Gastroesophageal sphincter (tissue), 4 donors: ENCODE results near the gene KRTAP5-1. TPM values are rescaled to one million over a fixed set of nuclear protein-coding genes. Genes with fewer than 3 reads are reported as not detected.

Experiments
- ATAC-seq: fragments of 150-250 bp; one replicate; pipeline ENCODE4 v1.9.1; 2016; ENCODE audit warnings: mild to moderate bottlenecking, moderate library complexity
- H3K27ac ChIP-seq, 4 donors: fragments of 200-600 bp; sonication (generic) in 3 of 4; 1 replicate in 3 of 4; 2 replicates in 1 of 4; pipeline ENCODE4 v1.5.1; 2016 to 2019
- H3K27me3 ChIP-seq: fragments of 200-600 bp; sonication (generic); one replicate; pipeline ENCODE4 v1.5.1; 2019
- H3K36me3 ChIP-seq, 2 donors: fragments of 200-600 bp; sonication (generic); one replicate each; pipeline ENCODE4 v1.5.1; 2019; ENCODE audit warnings: control low read depth in 1 of 2
- H3K4me1 ChIP-seq, 3 donors: fragments of 200-600 bp; sonication (generic); 1 replicate in 2 of 3; 2 replicates in 1 of 3; pipeline ENCODE4 v1.5.1; 2016 to 2019; ENCODE audit warnings: control low read depth in 2 of 3
- H3K4me3 ChIP-seq, 2 donors: fragments of 200-600 bp; sonication (generic); one replicate each; pipeline ENCODE4 v1.5.1; 2019; ENCODE audit warnings: mild to moderate bottlenecking in 1 of 2, moderate library complexity in 1 of 2
- H3K9me3 ChIP-seq, 3 donors: fragments of 200-600 bp; sonication (generic); one replicate each; pipeline ENCODE4 v1.5.1; 2017 to 2019; ENCODE audit warnings: control low read depth in 2 of 3
- EP300 ChIP-seq: sonication (generic); formaldehyde crosslinking; IDR thresholded peaks from one replicate; pipeline ENCODE4 v1.6.1; 2017; ENCODE audit warnings: antibody characterized with exemption, mild to moderate bottlenecking
- POLR2A ChIP-seq, 2 donors: fragments of 450-650 bp; IDR thresholded peaks; one replicate each; pipeline ENCODE4 v1.6.1; 2017; ENCODE audit warnings: antibody characterized with exemption in 2 of 2, mild to moderate bottlenecking in 2 of 2, moderate library complexity in 1 of 2
- POLR2AphosphoS5 ChIP-seq: sonication (generic); formaldehyde crosslinking; IDR thresholded peaks from one replicate; pipeline ENCODE4 v1.6.1; 2017; ENCODE audit warnings: antibody characterized with exemption
- WGBS, 2 donors: methylation state at CpG; one replicate each; pipeline ENCODE4 v1.1.5; 2018; ENCODE audit warnings: low coverage in 1 of 2; 5-methylcytosine and 5-hydroxymethylcytosine counted together
- total RNA-seq, 4 donors: library from RNA; depleted of rRNA; stranded (reverse); fragments of >200 nt; gene quantifications; one replicate each; pipeline ENCODE4 v1.1.0, GENCODE V29; 2016
- TF ChIP-seq, protein P1 (sequence below), 4 experiments: fragments of 200-600 bp in 2 of 4; fragments of 450-650 bp in 2 of 4; sonication (generic) in 1 of 4; IDR thresholded peaks; one replicate each; pipeline ENCODE4 v1.5.1; 2017 to 2019; ENCODE audit warnings: antibody characterized with exemption in 4 of 4, mild to moderate bottlenecking in 2 of 4, moderate library complexity in 2 of 4

Gene KRTAP5-1
- total RNA-seq, 4 donors from 2014 or later: not detected

DNA sequence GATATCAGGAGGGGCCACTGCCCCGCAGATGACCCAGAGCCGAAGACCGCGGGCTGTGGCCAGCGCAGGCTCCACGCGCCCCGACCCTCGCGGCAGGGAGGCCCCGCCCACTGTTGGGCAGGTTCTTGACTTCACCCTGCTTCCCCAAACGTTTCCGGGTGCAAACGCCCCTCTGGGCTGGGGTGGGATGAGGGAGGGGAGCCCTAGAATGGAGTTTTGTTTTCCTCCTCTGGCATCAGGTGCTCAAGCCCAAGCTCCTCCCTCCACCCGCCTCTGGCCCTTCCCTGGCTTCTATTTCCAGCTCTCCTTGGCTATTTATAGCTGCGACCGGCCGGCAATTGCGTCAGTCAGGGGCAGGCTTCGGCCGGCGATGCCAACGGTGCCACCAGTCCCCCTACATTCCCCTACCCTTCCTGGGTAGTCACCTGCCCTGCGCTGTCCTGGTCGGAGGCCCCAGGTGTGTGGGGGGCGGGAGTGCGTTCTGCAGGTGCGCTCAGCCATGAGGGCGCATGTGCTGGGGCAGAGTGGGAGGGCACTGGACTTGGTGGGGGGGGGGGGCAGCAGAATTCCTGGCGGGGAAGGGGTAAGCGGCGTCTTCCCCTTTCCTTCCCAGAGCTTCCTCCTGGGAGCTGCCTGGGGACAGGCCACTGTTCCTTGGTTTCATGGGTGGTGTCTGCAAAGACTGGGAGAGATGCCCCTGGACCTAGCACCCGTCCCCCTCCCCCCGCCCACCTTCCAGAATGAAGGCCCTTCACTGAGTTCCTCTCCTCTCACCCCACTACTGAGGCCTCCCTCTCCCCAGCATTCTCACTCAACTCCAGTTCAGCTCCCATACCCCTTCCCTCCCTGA is 36.6 kb downstream of the KRTAP5-1 start:
- ATAC-seq: peak; percentile 78
- peak overlapping the region in 1 of 2 donors; percentile 39 for H3K4me3 ChIP-seq
- peaks cover 0 to 48% (median 24%) of the 10 kb centered on the region in 3 donors for H3K4me1 ChIP-seq
- no peaks in the 10 kb centered on the region for H3K9me3 ChIP-seq
- TF ChIP-seq POLR2A (IDR thresholded peaks at IDR 0.05) (no peak), POLR2AphosphoS5 (peak; percentile 82), EP300 (peak; percentile 14)
- TF ChIP-seq, protein P1, sequence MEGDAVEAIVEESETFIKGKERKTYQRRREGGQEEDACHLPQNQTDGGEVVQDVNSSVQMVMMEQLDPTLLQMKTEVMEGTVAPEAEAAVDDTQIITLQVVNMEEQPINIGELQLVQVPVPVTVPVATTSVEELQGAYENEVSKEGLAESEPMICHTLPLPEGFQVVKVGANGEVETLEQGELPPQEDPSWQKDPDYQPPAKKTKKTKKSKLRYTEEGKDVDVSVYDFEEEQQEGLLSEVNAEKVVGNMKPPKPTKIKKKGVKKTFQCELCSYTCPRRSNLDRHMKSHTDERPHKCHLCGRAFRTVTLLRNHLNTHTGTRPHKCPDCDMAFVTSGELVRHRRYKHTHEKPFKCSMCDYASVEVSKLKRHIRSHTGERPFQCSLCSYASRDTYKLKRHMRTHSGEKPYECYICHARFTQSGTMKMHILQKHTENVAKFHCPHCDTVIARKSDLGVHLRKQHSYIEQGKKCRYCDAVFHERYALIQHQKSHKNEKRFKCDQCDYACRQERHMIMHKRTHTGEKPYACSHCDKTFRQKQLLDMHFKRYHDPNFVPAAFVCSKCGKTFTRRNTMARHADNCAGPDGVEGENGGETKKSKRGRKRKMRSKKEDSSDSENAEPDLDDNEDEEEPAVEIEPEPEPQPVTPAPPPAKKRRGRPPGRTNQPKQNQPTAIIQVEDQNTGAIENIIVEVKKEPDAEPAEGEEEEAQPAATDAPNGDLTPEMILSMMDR (IDR thresholded peaks at IDR 0.05): peak in 1 of 4 experiments; percentile 2
- peak overlapping the region in 3 of 4 donors; percentile 80 to 85 (median 83) for H3K27ac ChIP-seq
- WGBS, 2 donors: 5 to 11% methylated on average over 4 to 7 of the region's 34 CpGs
- peaks cover 47% of the 10 kb centered on the region for H3K27me3 ChIP-seq
- H3K36me3 ChIP-seq: no peaks in the 10 kb centered on the region

DNA sequence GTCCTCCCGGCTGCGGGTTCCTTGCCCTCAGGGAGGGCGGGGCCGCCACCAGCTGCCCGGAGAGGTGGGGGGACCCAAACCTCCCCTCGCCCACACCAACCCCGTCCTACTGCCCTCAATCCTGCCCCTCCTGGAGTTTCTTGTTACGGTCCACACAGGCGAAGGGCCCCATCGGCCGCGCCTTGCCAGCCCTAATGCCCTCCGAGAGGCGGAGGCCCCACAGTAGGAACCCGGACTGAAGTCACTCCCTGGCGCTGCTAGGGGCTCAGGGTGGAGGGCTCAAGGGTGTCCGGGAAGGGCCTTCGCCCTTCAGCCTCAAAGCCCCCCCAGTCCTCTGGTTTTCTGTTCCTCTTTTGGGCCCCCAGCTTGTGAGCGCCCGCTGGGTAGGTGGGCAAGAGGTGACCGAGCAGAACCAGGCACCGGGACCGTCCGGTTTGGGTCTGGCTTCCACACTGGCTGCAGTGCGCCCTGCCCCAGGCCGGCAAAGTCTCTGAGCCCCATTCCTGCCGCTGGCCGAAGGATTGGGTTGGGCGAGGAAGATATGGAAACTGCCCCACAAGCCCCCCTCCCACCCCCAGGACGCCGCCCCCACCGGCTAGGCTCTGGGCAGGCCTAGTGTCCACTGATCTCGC is 37.5 kb downstream of the KRTAP5-1 start:
- Histone ChIP-seq H3K4me1 (peaks cover 0 to 41% (median 24%) of the 10 kb centered on the region in 3 donors), H3K4me3 (peak overlapping the region in 1 of 2 donors; percentile 50), H3K9me3 (no peaks in the 10 kb centered on the region), H3K27ac (peak overlapping the region in 3 of 4 donors; percentile 80 to 85 (median 83)), H3K36me3 (no peaks in the 10 kb centered on the region), H3K27me3 (peaks cover 50% of the 10 kb centered on the region)
- 20% methylated on average over 1 of the region's 33 CpGs; no CpG with 5 or more reads in 1 of the 2 donors for WGBS, 2 donors
- peak; percentile 2 for ATAC-seq
- TF ChIP-seq POLR2A (IDR thresholded peaks at IDR 0.05): no peak
- no peak for TF ChIP-seq EP300
- TF ChIP-seq, protein P1 (IDR thresholded peaks at IDR 0.05): no peak
- no peak for TF ChIP-seq POLR2AphosphoS5

DNA sequence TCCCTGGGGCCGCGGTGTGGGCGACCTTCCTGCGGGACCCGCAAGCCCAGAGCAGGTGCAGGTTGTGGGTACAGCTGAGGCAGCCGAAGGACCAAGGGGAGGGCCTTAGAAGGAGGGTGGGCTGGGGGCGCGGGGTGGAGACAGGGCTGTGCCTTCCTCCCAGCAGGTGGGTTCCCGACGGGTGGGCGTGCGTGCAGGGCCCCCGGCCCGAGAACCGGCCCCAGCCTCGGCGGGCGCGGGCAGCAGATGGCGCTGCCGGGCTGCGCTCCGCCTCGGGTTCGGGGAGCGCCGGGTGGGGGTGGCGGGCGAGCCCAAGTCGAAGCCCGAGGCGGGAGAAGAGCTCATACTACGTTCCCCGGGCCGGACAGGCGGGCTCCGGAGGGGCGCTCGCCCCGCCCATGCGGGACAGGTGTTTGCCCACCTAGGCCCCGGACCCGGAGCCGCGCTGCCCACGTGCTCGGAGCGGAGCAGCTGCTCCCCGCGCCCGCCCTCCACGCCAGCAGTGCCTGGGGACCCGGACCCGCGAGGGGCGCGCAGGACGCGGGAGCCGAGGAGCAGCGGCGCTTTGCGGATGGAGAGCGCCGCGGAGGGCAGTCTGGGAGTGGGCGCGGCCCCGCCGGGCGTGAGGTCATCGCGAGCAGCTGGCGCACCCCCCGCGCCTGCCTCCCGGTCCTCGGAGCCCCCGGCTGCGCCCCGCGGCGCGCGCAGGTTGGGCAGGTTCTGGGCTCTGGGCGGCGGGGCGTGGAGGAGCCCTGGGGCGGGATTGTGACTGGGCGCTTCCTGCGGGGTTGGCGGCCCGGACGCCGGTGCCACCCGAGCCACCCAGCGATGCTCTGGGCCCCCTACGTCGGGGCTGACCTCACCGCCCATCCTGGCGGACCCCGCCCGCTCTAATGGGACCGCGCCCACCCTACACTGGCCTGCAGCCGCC is 38.3 kb downstream of the KRTAP5-1 start:
- Histone ChIP-seq H3K4me1 (peaks cover 0 to 36% (median 24%) of the 10 kb centered on the region in 3 donors), H3K36me3 (no peaks in the 10 kb centered on the region), H3K27me3 (peaks cover 57% of the 10 kb centered on the region), H3K27ac (peak overlapping the region in 3 of 4 donors; percentile 11 to 83 (median 80)), H3K4me3 (peak overlapping the region; percentile 0 to 50), H3K9me3 (no peaks in the 10 kb centered on the region)
- WGBS, 2 donors: no CpG with 5 or more reads among the region's 106 CpGs
- TF ChIP-seq POLR2A (IDR thresholded peaks at IDR 0.05): no peak
- TF ChIP-seq, protein P1 (IDR thresholded peaks at IDR 0.05): peak in 3 of 4 experiments; percentile 89 to 97 (median 91)
- peak; percentile 73 for ATAC-seq

DNA sequence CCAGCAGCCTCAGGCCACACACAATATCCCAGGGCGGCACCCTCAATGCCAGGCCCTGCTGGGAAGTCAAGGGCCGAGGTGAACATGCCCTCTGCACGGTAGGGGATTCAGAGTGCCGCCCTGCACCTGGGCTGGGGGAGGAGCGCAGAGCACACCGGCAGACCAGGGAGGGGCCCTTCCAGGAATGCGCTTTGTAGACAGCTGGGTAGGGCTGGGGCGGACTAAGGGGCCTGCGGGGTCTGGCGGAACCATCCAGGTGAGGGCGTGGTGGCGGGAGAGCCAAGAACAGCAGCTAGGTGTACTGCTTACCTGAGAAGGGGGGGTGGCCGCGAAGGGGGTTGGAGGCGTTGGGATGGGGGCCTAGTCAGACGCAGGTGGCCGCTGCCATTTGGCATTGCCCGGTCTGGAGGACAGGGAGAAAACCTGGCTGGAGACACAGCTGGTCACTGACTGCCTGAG is 39.0 kb downstream of the KRTAP5-1 start:
- no peak for ATAC-seq
- H3K27ac ChIP-seq: no peak overlapping the region
- H3K4me1 ChIP-seq: peaks cover 0 to 36% (median 24%) of the 10 kb centered on the region in 3 donors
- H3K27me3 ChIP-seq: peaks cover 59% of the 10 kb centered on the region
- no peaks in the 10 kb centered on the region for H3K9me3 ChIP-seq
- TF ChIP-seq POLR2AphosphoS5 (no peak), POLR2A (IDR thresholded peaks at IDR 0.05) (no peak), EP300 (no peak)
- TF ChIP-seq, protein P1 (IDR thresholded peaks at IDR 0.05): no peak
- WGBS, 2 donors: 0 to 3% methylated on average over 2 to 5 of the region's 18 CpGs
- no peak overlapping the region for H3K4me3 ChIP-seq
- no peaks in the 10 kb centered on the region for H3K36me3 ChIP-seq
